ENCODE data around the gene CARD11.
"Not testable (repeated sequence)": the region's sequence is repeated elsewhere in the genome, so short reads cannot be mapped to it uniquely, and the experiment has no call there.

Gene CARD11

GRCh38 chr7:2958416-2959102 is 85.1 kb downstream of the CARD11 start:
- no peak for ATAC-seq
- TF ChIP-seq RARB (CRISPR knock-in tag; IDR thresholded peaks at IDR 0.05) = no peak
- no peak for TF ChIP-seq ZFP3 (CRISPR knock-in tag; IDR thresholded peaks at IDR 0.05)
- TF ChIP-seq ARNTL (CRISPR knock-in tag; IDR thresholded peaks at IDR 0.05; ENCODE audit: borderline replicate concordance, low read depth) = no peak
- no peak for TF ChIP-seq TSHZ2 (CRISPR knock-in tag; IDR thresholded peaks at IDR 0.05)
- no peak for TF ChIP-seq CSRNP3 (CRISPR knock-in tag; IDR thresholded peaks at IDR 0.05)
- TF ChIP-seq CREB5 (CRISPR knock-in tag; IDR thresholded peaks at IDR 0.05; ENCODE audit: low read depth) = no peak
- no peak for TF ChIP-seq PPARA (CRISPR knock-in tag; IDR thresholded peaks at IDR 0.05; ENCODE audit: borderline replicate concordance)
- no peak for TF ChIP-seq ZNF70 (CRISPR knock-in tag; IDR thresholded peaks at IDR 0.05)
- no peak for TF ChIP-seq ZNF565 (CRISPR knock-in tag; conservative IDR thresholded peaks at IDR 0.05; ENCODE audit: low read depth)
- TF ChIP-seq ESRRG (CRISPR knock-in tag; IDR thresholded peaks at IDR 0.05) = no peak
- TF ChIP-seq CSDC2 (CRISPR knock-in tag; IDR thresholded peaks at IDR 0.05) = no peak
- TF ChIP-seq ZFP30 (CRISPR knock-in tag; IDR thresholded peaks at IDR 0.05) = no peak
- TF ChIP-seq OSR1 (CRISPR knock-in tag; IDR thresholded peaks at IDR 0.05) = no peak

- not testable (repeated sequence) for ATAC-seq
Measured at GRCh38 chr7:2957369-2957727, 86.3 kb downstream of the CARD11 start.

GRCh38 chr7:2956526-2957368 is 86.9 kb downstream of the CARD11 start:
- no peak for ATAC-seq
- no peak for TF ChIP-seq ZNF565 (CRISPR knock-in tag; conservative IDR thresholded peaks at IDR 0.05; ENCODE audit: low read depth)
- TF ChIP-seq ZFP3 (CRISPR knock-in tag; IDR thresholded peaks at IDR 0.05) = no peak
- TF ChIP-seq ESRRG (CRISPR knock-in tag; IDR thresholded peaks at IDR 0.05) = no peak
- no peak for TF ChIP-seq POU6F1 (CRISPR knock-in tag; IDR thresholded peaks at IDR 0.05; ENCODE audit: borderline replicate concordance, low read depth)
- TF ChIP-seq ZNF70 (CRISPR knock-in tag; IDR thresholded peaks at IDR 0.05) = no peak
- TF ChIP-seq TCF4 (CRISPR knock-in tag; IDR thresholded peaks at IDR 0.05; ENCODE audit: borderline replicate concordance) = no peak
- TF ChIP-seq CSRNP3 (CRISPR knock-in tag; IDR thresholded peaks at IDR 0.05) = no peak
- TF ChIP-seq TSHZ2 (CRISPR knock-in tag; IDR thresholded peaks at IDR 0.05) = no peak
- TF ChIP-seq TOX (CRISPR knock-in tag; IDR thresholded peaks at IDR 0.05; ENCODE audit: borderline replicate concordance) = no peak
- no peak for TF ChIP-seq ISL1 (CRISPR knock-in tag; IDR thresholded peaks at IDR 0.05)
- TF ChIP-seq PPARA (CRISPR knock-in tag; IDR thresholded peaks at IDR 0.05; ENCODE audit: borderline replicate concordance) = no peak
- TF ChIP-seq CREB5 (CRISPR knock-in tag; IDR thresholded peaks at IDR 0.05; ENCODE audit: low read depth) = no peak
- TF ChIP-seq BACH2 (CRISPR knock-in tag; IDR thresholded peaks at IDR 0.05; ENCODE audit: borderline replicate concordance) = no peak
- TF ChIP-seq CSDC2 (CRISPR knock-in tag; IDR thresholded peaks at IDR 0.05) = no peak
- TF ChIP-seq ARNTL (CRISPR knock-in tag; IDR thresholded peaks at IDR 0.05; ENCODE audit: borderline replicate concordance, low read depth) = no peak
- TF ChIP-seq ZNF8 (CRISPR knock-in tag; IDR thresholded peaks at IDR 0.05) = no peak

All from SK-N-SH treated with all-trans-retinoic acid at 6 μM for 48 hours (cell line).